ENCODE data around the gene MPP4.
"Not testable (repeated sequence)": the region's sequence is repeated elsewhere in the genome, so short reads cannot be mapped to it uniquely, and the experiment has no call there.

MPP4 gene

DNA sequence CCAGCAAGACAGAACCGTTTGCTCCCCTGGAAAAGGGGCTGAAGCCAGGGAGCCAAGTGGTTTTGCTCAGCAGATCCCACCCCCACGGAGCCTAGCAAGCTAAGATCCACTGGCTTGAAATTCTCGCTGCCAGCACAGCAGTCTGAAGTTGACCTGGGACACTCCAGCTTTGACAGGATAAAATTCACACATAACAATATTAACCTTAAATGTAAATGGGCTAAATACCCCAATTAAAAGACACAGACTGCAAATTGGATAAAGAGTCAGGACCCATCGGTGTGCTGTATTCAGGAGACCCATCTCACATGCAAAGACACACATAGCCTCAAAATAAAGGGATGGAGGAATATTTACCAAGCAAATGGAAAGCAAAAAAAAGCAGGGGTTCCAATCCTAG is 27.2 kb downstream of the MPP4 start:
- DNase-seq (ENCODE audit: low read depth) = not testable (repeated sequence)

DNA sequence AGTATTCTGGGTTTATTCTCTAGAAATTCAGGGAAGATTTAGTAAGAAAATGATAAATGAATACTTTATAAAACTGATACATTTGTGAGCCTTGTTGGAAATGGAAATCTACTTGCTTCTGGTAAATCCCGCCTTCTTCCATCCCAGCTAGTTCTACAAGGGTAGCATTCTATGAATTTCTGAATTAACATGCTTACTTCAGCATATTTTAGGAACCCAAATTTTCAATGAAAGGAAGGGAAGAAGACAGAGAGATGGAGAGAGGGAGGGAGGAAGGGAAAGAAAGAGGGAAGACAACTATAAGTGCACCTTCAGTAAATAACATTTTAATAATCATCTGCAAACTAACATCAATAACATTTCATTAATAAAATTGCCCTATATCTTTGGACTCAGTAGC is 28.6 kb downstream of the MPP4 start:
- DNase-seq (ENCODE audit: low read depth) = no peak

DNA sequence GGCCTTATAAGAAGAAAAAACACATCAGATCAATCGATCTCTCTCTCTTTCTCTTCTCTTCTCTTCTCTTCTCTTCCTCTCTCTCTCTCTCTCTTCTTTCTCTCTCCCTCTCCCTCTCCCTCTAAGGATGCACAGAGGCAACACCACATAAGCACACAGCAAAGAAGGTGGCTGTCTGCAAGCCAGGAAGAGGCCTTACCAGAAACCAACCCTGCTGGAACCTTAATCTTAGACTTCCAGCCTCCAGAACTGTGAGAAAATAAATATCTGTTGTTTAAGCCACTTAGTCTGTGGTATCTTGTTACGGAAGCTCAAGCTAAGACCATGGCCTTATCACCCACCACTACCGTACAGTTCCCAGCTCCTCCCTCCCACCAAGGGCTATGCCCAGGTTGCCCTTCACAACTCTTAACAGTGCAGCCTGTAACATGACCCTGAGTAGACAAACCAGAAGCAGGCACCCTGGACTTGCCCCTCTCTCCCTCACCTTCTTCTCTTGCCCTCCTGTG is 30.0 kb downstream of the MPP4 start:
- no peak for DNase-seq (ENCODE audit: low read depth)

GRCh38 chr2:201664334-201664733 is 34.1 kb downstream of the MPP4 start:
- DNase-seq (ENCODE audit: low read depth) = no peak

- DNase-seq (ENCODE audit: low read depth) = peak; percentile 25
Observed at GRCh38 chr2:201661366-201661765, 37.1 kb downstream of the MPP4 start.

GRCh38 chr2:201660293-201660895 is 38.0 kb downstream of the MPP4 start:
- no peak for DNase-seq (ENCODE audit: low read depth)

GRCh38 chr2:201656740-201657139 is 41.7 kb downstream of the MPP4 start:
- no peak for DNase-seq (ENCODE audit: low read depth)

- no peak for DNase-seq (ENCODE audit: low read depth)
Observed at GRCh38 chr2:201656102-201656501, 42.3 kb downstream of the MPP4 start.

DNA sequence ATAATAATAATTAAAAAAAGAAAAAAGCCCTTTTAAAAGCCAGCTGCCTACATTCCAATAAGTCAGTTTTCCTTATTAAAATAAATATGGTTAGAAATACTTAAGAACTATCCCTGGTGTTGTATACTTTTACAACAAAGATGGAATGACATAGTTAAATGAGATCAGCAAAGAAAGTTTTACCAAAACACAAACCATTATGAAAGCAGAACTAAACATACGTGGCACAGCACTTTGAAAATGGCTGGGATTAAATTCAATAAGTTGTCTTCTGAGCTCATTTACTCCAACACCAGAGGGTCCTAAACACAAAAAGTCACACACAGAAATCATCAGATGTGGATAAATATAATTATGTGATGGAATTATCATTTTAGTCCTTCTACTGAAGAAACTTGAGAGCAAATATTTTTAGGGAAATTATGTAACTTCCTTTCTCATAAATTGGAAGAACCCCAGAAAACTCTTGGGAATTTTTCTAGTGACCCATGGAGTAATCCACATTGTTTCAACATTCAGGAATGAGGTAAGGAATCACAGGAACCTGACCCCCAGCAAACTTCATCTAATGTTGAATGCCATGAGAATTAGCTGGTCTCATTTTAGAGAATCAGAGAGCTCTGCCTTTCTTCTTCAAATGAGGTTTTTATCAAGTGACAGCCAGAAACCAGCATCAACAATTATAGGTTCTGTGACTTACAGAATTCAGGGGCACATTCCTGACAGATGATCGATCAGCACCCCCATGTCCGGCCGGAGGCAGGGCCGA is 43.6 kb downstream of the MPP4 start:
- peak; percentile 78 for DNase-seq (ENCODE audit: low read depth)

DNA sequence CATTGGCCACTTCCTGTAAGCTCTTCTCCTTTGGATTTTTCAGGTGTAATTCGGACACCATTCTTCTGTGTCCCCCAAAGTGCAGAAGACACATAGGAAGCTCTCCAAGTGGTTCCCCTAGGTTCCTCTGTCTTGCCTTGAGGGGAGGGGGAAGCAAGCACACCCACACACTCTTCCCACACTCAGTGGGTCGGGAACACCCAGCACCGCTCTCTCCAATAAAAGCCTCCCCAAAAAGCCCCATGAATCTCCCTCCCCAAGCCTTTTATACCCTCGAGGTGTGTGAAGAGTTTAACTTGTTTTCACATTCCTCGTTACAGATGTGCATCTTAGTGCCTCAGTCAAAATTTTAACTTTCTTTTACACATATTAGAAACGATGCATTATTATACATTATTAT is 45.2 kb downstream of the MPP4 start:
- no peak for DNase-seq (ENCODE audit: low read depth)

DNA sequence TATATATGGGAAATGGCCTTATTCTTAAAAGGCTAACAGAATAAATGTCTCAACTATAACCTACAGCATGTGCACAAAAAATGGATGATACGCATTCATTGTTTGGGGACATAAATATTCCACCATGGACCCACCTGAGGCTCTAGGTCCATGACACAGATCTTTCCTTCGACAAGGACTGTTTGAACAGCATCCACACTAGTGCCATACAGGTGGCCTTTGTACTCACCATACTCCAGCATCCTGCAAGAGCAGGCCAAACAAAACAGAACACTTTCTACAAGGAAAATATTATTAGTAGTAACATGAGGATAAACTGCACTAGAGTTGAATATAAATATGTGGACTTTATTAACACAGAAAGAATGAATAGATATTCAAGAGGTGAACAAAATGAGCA is 49.0 kb downstream of the MPP4 start:
- no peak for DNase-seq (ENCODE audit: low read depth)

DNA sequence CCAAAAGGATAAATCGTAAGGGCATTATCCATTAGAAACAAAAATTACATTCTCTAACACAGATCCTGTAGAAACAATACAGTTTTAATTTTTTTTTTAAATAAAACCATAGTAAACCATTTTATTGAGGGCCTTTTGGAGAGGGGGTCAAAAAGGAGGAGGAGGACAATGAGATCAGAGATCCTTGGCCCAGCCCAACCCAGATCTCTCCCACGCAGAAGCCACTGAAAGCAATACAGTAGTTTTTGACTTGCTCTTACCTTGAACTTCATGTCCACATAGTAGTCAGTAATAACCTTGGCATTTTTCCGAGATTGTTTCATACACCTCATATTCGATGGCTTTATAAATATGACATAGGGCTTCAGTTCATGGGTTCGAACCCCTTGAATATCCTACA is 51.0 kb downstream of the MPP4 start:
- DNase-seq (ENCODE audit: low read depth) = no peak

- DNase-seq (ENCODE audit: low read depth) = no peak
Observed at GRCh38 chr2:201644001-201644400, 54.4 kb downstream of the MPP4 start.

DNA sequence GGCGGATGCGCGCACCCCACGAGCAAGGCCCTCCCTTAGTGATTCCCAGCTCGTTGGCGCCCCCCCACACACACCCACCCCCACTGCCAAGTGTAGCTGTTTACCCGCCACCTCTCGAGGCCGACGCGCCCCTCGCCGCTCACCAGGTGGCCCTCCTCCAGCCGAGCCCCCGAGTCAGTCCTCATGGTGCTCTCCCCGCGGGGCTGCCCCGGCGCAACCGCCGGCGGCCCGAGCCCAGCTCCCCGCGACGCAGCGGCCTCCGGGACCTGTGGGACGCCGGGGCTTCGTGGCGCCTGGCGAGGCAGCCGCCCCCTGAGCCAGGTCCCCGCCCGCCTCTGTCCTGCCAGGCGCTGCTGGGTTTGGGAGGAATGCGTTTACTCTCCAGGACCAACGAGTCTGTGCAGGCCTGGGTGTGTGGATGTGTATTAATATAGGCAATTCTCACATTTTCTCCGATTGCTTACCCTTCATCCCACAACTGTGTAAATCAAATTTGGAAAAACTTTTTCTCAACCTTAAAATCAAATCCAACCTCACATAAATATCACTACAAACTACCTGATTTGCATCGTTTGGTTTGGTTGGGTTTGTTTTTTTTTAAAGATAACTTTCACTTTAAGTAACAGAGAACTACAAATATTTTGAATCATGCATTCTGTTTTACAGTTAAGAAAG is 55.1 kb downstream of the MPP4 start, which contains the start of gene TMEM237:
TMEM237 (minus strand) TSS at position 288 of the 675 bp plus-strand sequence; CDS start at position 185, 103 bp downstream.
- no peak for DNase-seq (ENCODE audit: low read depth)

GRCh38 chr2:201642579-201643215 is 55.7 kb downstream of the MPP4 start:
- peak; percentile 65 for DNase-seq (ENCODE audit: low read depth)

DNA sequence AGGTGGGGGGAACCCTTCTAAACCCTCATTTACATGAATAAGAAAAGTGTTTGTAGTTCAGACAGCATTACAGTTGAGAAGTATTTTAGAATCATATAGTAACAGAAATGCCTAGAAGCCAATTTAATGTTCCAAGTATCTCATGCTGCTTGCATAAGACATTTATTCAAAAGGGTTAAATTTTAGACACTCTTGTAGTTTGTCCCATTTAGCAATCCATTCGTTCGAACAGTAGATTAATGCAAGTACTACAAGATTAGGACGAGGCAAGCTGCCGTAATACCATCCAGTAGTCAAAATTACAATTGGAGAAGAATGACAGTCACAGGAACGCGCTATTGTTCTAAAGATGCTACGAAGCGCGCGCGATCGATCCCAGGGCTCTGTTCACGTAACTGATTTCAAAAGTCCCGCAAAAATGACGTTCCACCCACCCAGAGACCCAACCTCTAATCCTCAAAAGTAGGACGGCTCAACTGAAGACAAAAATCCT is 56.3 kb downstream of the MPP4 start:
- no peak for DNase-seq (ENCODE audit: low read depth)

GRCh38 chr2:201639205-201639604 is 59.2 kb downstream of the MPP4 start:
- no peak for DNase-seq (ENCODE audit: low read depth)

- peak; percentile 60 for DNase-seq (ENCODE audit: low read depth)
Observed at GRCh38 chr2:201638326-201638725, 60.1 kb downstream of the MPP4 start.

- no peak for DNase-seq (ENCODE audit: low read depth)
Observed at GRCh38 chr2:201633661-201634249, 64.7 kb downstream of the MPP4 start.

- DNase-seq (ENCODE audit: low read depth) = no peak
Observed at GRCh38 chr2:201631041-201631440, 67.4 kb downstream of the MPP4 start.

DNA sequence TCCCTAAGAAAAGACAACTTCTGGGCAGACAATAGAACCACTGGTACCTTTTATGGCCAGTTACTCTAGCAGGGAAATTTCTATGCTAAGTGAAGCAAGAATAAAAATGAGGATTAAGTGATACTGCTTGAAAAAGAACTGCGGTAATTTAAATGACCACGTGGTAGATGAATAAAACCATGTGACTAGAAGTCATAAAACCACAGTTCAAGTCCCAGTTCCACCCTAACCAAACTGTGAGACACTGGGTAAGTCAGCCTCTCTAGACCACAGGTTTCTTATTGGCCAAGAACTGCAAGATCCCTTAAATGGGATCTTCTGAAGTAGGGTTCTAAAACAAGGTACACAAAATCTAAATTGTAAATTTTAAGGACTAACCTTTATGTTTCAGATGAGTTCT is 67.9 kb downstream of the MPP4 start:
- no peak for DNase-seq (ENCODE audit: low read depth)

- peak; percentile 59 for DNase-seq (ENCODE audit: low read depth)
Observed at GRCh38 chr2:201628545-201628944, 69.9 kb downstream of the MPP4 start.

Measured in amniotic epithelial cell (primary cell).